KG1 (cell line): ENCODE measurements around the gene UBR7.
"Not testable (repeated sequence)": the region's sequence is repeated elsewhere in the genome, so short reads cannot be mapped to it uniquely, and the experiment has no call there.

Experiments
- DNase-seq: peaks from one replicate; lab custom pipeline; 2025; lab: John Stamatoyannopoulos, UW

Gene UBR7, protein sequence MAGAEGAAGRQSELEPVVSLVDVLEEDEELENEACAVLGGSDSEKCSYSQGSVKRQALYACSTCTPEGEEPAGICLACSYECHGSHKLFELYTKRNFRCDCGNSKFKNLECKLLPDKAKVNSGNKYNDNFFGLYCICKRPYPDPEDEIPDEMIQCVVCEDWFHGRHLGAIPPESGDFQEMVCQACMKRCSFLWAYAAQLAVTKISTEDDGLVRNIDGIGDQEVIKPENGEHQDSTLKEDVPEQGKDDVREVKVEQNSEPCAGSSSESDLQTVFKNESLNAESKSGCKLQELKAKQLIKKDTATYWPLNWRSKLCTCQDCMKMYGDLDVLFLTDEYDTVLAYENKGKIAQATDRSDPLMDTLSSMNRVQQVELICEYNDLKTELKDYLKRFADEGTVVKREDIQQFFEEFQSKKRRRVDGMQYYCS

DNA sequence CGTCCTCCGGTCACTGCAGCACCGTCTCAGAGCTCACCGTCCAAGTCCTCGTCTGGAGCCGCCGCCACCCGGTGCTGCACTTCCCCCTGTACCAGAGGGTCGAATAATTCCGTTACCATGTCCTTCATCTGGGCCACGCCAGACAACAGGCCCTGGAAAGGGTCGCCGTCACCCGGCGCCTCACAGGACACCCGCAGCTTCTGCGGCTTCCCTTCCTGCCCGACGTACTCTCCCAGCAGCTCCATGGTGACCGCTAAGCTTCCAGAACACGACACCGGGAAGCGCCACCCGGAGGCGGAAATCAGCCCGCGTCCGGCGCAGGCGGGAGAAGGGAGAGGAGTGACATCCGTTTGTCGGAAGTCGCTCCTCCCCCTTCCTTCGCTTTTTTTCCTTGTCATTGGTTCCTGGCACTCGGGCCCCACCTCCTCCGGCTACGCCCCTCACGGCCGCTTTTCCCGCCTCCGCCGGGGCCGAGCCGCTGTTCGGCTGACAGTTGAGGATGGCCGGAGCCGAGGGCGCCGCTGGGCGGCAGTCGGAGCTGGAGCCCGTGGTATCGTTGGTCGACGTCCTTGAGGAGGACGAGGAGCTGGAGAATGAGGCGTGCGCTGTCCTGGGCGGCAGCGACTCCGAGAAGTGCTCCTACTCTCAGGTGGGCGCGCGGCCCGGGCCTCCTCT, at the start of gene UBR7, which contains the start of gene GON7:
UBR7 (plus strand) TSS at position 464 of the 675 bp plus-strand sequence; CDS start at position 500, 36 bp downstream.
GON7 (minus strand) TSS at position 273 of the 675 bp plus-strand sequence; CDS start at position 245, 28 bp downstream.
- peak; percentile 96 for DNase-seq

DNA sequence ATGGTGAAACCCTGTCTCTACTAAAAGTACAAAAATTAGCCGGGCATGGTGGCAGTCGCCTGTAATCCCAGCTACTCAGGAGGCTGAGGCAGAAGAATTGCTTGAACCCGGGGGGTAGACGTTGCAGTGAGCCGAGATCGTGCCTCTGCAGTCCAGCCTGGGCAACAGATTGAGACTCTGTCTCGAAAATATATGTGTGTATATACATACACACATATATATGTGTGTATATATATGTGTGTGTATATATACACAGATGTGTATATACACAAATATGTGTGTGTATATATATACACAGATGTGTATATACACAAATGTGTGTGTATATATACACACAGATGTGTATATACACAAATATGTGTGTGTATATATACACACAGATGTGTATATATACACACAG, 48.7 kb upstream of the UBR7 start:
- DNase-seq: not testable (repeated sequence)

DNA sequence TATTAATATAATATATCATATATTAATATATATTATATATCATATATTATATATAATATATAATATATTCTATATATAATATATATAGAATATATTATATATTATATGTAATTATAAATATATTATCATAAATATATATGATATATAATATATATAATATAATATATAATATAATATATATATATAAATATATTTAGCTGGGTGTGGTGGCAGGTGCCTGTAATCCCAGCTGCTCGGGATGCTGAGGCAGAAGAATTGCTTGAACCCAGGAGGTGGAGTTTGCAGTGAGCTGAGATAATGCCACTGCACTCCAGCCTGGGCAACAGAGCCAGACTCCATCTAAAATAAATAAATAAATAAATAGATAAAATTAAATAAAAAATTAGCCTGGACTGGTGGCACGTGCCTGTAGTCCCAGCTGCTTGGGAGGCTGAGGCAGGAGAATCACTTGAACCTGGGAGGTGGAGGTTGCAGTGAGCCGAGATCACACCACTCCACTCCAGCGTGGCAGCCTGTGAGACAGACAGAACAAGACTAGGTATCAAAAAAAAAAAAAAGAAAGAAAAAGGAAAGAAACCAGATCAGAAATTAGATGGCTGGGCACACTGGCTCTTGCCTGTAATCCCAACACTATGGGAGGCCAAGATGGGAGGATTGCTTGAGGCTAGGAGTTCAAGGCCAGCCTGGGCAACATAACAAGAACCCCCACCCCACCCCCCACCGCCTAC, 47.3 kb upstream of the UBR7 start:
- not testable (repeated sequence) for DNase-seq

DNA sequence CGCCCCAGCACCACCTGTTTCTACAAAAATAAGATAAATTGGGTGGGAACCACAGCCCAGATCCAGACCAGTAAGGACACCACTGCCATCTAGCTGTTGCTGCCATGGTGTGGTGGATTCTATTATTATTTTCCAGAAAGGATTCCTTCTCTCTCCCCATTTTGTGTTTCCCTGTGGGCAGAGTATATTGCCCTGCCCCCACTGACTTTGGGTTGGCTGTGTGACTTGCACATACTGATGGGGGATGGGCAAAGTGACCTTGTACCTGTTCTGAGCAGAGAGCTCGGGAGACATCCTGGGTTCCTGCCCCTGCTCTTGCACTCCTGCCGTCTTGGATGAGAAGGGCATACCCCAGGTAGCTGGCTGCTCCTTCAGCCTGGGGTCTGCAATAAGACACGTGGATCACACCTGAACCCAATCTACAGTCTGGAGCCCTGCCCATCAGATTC, 46.7 kb upstream of the UBR7 start:
- no peak for DNase-seq

DNA sequence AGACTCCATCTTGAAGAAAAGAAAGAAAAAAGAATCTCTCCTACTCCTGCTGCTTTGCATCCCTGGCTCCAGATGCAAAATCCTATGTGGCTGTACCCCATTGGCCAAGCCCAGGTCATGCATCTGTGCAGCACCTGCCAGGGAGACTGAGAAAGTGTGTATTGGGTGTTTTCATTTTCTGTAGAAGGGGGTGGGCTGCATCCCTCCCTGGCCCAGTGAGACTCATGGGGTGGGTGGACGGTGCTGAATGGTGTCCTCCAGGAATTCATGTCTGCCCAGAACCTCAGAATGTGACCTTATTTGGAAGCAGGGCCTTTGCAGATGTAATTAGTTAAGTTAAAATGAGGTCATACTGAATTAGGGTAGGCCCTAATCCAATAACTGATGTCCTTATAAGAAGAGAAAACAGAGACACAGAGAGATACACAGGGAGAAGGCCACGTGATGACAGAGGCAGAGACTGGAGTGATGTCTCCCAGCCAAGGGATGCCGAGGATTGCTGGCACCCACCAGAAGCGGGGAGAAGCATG, 45.6 kb upstream of the UBR7 start:
- no peak for DNase-seq

DNA sequence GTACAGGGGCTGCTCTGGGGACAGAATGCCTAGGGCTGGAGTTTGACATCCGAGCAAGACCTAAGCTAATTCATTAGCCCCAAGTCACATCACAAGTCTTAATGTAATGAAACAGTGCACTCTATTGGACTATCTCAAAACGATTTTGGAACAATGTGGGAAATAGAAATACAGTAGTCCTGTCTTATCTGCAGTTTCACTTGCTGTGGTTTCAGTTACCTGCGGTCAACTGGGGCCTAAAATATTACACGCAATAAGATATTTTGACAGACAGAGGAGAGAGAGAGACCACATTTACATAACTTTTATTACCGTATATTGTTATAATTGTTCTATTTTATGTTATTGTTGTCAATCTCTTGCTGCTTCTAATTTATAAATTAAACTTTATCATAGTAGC, 43.5 kb upstream of the UBR7 start:
- no peak for DNase-seq

DNA sequence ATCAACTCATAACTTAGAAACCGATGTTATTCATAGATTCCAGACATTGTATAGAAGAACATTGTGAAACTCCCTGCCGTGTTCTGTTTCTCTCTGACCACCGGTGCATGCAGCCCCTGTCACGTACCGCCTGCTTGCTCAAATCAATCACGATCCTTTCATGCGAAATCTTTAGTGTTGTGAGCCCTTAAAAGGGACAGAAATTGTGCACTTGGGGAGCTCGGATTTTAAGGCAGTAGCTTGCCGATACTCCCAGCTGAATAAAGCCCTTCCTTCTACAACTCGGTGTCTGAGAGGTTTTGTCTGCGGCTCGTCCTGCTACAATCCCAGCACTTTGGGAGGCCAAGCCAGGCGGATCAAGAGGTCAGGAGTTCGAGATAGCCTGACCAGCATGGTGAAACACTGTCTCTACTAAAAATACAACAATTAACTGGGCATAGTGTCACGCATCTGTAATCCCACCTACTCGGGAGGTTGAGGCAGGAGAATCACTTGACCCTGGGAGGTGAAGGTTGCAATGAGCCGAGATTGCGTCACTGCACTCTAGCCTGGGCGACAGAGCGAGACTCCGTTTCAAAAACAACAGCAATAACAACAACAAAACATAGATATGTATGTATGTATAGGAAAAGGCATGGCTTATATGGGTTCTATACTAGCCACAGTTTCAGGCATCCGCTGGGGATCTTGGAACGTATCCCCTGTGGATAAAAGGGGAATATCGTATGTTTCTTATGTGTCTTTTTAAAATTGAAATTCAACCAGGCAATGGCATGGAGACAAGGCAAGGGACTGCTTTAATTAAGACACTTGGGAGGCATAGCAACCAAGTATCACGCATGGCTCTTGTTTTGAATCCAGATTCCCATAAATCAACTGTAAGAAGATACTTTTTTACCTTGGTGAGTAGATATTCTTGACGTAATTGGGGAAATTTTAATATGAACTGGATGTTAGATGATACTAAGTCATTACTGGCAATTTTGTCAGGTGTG, 41.5 kb upstream of the UBR7 start:
- DNase-seq: not testable (repeated sequence)

DNA sequence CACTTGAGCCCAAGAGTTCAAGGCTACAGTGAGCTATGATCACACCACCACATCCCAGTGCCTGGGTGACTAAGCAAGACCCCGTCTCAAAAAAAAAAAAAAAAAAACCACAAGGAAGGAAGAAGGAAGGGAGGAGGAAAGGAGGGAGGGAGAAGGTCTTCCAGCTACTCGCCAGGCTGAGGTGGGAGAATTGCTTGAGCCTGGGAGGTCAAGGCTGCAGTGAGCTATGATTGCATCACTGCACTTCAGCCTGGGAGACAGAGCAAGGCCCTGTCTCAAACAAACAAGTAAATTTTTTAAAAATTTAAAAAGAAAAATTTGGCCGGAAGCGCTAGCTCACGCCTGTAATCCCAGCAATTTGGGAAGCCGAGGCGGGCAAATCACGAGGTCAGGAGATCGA, 38.4 kb upstream of the UBR7 start:
- DNase-seq: not testable (repeated sequence)

DNA sequence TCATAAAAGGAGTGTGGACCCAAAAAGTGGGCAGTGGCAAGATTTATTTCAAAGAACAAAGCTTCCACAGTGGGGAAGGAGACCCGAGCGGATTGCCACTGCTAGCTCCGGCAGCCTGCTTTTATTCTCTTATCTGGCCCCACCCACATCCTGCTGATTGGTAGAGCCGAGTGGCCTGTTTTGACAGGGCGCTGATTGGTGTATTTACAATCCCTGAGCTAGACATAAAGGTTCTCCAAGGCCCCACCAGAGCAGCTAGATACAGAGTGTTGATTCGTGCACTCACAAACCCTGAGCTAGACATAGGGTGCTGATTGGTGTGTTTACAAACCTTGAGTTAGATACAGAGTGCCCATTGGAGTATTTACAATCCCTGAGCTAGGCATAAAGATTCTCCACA, 37.4 kb upstream of the UBR7 start:
- not testable (repeated sequence) for DNase-seq

DNA sequence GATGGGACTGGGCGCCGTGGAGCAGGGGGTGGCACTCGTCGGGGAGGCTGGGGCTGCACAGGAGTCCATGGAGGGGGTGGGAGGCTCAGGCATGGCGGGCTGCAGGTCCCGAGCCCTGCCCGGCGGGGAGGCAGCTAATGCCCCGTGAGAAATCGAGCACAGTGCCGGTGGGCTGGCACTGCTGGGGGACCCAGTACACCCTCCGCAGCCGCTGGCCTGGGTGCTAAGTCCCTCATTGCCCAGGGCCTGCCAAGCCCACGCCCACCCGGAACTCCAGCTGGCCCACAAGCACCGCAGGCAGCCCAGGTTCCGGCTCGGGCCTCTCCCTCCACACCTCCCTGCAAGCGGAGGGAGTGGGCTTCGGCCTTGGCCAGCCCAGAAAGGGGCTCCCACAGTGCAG, 36.9 kb upstream of the UBR7 start:
- DNase-seq: not testable (repeated sequence)

DNA sequence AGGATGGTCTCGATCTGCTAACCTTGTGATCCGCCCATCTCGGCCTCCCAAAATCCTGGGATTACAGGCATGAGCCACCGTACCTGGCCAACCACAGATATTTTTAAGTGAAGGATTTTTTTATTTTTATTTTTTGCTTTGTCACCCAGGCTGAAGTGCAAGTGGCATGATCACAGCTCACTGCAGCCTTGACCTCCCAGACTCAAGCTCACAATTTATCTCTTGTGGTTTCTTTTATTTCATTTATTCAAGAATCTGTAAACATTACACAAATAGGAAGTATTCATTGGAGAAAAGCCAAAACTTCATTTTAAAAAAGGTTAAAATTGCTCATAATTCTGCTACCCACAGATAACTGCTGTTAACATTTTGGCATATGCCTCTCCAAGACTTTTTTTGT, 35.7 kb upstream of the UBR7 start:
- DNase-seq: no peak

DNA sequence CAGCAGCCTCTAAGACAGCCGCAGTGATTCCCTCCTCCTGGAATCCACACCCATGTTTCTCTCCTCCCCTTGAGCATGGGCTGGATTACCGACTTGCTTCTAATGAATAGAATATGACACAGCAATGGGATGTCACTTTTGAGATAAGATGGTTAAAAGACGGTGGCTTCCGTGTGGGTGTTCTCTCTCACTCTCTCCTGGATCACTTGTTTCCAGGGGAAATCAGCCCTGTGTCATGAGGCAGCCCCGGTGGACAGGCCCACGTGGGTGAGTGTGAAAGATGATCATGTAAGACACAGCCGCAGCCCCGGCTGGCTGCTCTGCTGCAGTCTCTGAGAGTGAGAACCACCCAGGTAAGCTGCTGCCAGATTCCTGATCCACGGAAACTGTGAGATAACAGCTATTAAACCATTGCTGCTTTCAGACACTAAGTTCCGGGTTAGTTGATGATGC, 33.1 kb upstream of the UBR7 start:
- DNase-seq: no peak

DNA sequence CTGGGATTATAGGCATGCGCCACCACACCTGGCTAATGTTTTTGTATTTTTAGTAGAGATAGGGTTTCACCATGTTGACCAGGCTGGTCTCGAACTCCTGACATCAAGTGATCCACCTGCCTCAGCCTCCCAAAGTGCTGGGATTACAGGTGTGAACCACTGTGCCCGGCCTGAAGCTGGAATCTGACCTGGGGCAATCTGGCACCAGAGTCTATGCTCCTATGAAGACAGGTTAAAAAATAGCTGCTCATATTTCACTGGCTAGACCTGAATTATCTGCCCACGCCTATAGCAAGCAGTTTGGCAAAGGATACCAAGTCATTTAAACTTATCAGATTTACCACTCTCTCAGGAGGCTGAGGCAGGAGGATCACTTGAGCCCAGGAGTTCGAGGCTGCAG, 32.3 kb upstream of the UBR7 start:
- DNase-seq: not testable (repeated sequence)

DNA sequence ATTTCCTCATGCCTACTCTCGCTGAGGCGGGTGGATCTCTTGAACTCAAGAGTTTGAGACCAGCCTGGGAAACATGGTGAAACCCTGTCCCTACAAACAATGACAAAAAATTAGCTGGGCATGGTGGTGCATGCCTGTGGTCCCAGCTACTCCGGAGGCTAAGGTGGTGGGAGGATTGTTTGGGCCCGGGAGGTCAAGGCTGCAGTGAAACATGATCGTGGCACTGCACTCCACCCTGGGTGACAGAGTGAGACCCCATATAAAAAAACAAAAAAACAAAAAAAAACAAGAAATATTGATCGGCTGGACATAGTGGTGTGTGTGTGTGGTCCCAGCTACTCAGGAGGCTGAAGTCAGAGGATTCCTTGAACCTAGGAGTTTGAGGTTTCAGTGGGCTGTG, 31.6 kb upstream of the UBR7 start:
- no peak for DNase-seq

DNA sequence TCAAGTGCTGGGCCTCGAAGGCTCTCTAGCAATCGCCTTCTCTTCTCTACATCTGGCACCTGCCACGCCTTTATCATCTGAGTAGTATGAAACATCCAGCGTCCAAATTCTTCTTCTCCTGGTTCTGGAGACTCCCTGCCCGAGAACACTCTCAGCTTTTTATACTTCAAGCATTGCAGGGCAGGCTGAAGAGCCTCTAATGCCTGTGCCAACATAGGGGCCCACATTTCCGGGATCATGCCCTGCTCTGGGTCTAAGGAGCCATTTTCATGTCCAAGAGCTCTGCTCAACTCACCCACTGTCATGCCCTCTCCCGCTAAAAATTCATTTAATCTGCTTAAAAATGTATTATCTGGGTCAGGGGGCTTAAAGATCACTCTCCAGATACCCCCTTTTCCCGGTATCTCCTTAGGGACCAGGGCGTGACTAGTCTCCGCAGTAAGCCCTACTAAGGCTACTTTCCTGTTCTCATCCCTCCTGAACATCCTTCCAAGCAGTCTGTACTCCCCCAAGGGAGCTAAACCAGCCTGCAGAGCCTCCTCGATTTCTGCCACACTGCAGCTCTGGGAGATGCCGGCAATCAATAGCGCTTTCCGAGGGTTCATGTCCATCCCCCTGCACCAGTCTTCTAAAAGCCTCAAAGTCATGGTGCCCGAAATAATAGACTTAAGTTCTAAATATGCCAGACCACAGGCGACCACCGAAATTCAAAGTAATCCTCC, 23.3 kb upstream of the UBR7 start:
- DNase-seq: no peak

DNA sequence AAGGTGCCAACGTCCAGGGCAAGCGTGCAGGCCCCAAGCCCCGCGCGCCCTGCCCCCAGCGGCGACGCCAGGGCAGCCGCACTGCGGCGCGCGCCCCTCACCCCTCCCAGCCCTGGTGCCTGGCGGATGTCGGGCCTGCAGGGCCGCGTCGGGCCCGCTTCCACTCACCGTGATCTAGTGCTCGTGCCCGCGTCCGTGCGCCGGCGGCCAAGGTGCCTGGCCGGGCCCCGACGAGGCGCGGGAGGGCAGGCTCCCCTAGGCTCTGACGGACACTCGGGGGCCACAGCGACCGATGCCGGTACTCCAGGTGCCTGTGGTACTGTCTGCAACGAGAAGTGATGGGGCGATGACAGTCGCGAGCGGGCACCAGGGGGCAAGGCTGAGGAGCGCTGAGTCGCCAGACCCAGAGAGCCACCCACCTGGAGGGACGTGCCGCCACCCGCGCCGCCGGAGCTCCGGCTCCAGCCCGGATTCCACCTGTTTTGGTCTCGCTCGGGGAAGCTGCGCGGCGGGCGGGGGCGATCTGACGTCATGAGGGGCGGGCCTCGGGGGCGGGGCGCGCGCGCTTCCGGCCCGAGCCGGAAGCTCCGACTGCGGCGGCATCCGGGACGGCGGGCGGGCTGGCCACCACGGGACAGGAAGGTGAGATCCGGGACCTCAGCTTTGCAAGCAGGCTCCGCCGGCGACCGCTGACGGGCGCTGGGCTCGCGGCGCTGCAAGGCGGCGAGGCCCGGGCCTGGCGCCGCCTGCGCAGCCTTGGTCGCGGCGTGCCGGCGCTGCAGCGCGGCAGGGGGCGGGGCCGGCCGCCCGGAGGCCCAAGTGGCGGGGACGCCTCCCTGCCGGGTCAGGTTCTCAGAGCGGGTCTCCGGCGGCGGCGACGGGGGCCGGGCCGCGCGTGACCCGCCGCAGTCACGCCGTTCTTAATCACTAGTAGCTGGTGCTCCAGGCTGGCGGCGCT, 22.4 kb upstream of the UBR7 start, which contains the start of the genes LYSET and MOAP1:
LYSET (plus strand) TSS at position 927 of the 958 bp plus-strand sequence. CDS start 89 bp downstream, outside the sequence.
MOAP1 (minus strand) TSS at position 507 of the 958 bp plus-strand sequence. CDS start 655 bp downstream, outside the sequence.
- DNase-seq: peak; percentile 70

DNA sequence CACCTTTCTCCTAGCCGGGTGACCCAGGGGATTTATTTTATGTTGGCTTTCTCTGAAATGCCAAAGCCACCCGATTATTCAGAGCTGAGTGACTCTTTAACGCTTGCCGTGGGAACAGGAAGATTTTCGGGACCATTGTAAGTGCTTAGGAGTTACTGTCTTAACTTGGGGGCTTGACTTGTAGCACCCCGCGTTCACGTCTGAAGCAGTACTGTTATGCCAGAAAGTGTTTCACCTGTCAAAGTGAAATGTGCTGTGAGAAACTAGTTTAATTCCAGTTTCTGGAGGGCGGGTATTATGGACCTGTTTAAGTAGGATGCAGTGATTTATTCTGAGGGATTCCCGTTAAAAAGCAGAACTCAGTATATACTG, 21.7 kb upstream of the UBR7 start:
- DNase-seq: no peak

DNA sequence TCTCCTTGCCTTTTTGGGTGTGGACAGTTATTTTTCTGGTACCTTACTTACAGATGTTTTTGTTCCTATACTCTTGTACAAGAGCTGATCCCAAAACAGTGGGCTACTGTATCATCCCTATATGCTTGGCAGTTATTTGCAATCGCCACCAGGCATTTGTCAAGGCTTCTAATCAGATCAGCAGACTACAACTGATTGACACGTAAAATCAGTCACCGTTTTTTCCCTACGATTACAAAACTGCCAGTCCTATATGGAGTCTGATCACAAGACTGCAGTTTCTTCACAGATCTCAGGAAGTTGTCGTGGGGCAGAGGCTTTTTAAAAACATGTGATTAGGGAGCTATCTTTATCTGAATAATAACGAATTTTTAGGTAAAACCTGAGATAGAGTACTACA, 20.6 kb upstream of the UBR7 start:
- no peak for DNase-seq

DNA sequence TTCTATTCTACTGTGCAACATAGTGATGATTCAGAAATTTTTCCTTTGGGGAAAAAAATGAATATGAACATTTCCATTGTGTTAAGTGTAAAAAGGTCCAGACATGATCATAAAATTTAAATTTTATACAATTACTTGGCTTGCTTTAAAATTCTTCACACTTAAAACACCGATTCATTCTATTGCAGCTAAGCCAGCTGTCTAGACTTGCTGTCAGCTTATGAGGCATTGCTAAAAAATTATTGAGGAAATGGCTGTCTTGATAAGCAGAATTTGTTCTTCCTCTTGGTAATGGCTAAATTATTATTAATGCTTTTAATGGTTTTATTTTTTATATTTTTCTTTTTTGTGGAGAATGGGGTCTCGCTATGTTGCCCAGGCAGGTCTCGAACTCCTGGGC, 20.1 kb upstream of the UBR7 start:
- no peak for DNase-seq
